ENCODE measurements around the gene CCDC17. TPM values are rescaled to one million over a fixed set of nuclear protein-coding genes. Genes with fewer than 3 reads are reported as not detected.
A peak's percentile ranks its signal among the peaks of the same experiment; 100 is the strongest.

CCDC17 gene
- total and polyA plus RNA-seq, 2 experiments from 2014 or later, result 0.57 to 2.2 TPM

- peaks cover 7% of the 10 kb centered on the region for H3K4me1 Mint-ChIP-seq
- ATAC-seq, result peak; percentile 2; the same call in 2 of the 3 replicates
- Histone ChIP-seq H3F3A (replicated peaks; ENCODE audit: low read depth) (peaks cover 87% of the 10 kb centered on the region), H3K4me1 (ENCODE audit: insufficient read depth) (peaks cover 10% of the 10 kb centered on the region; the same call in 1 of the 2 replicates), H3K36me3 (ENCODE audit: insufficient read depth) (peaks cover 42% of the 10 kb centered on the region), H2AFZ (no peak overlapping the region), H3K4me3 (no peak overlapping the region), H3K4me2 (no peak overlapping the region), H3K9me2 (ENCODE audit: insufficient read depth) (no peaks in the 10 kb centered on the region), H3K27me3 (ENCODE audit: insufficient read depth) (no peaks in the 10 kb centered on the region), H4K20me1 (replicated peaks; ENCODE audit: insufficient read depth) (peaks cover 43% of the 10 kb centered on the region), H3K79me2 (replicated peaks; ENCODE audit: insufficient read depth) (no peaks in the 10 kb centered on the region), H3K27ac (ENCODE audit: low read depth) (peak overlapping the region; percentile 34)
- no peaks in the 10 kb centered on the region for H3K9me3 Mint-ChIP-seq
- H3K27ac Mint-ChIP-seq, result peak overlapping the region; percentile 78
- peaks cover 26% of the 10 kb centered on the region for H3K27me3 Mint-ChIP-seq (ENCODE audit: insufficient read depth, low read depth, poor library complexity)
- DNase-seq (ENCODE audit: low spot score), result peak; percentile 45
- H3K36me3 Mint-ChIP-seq (ENCODE audit: low read depth), result peaks cover 56% of the 10 kb centered on the region
- no peak overlapping the region for H3K4me3 Mint-ChIP-seq
- no peak for TF ChIP-seq ZNF114 (CRISPR knock-in tag; IDR thresholded peaks at IDR 0.05)
- TF ChIP-seq POLR2AphosphoS5 (IDR thresholded peaks at IDR 0.05; ENCODE audit: low read depth), result peak; percentile 18; the same call in 1 of the 2 replicates
- TF ChIP-seq ETS1 (IDR thresholded peaks at IDR 0.05), result no peak
- TF ChIP-seq CTCF (conservative IDR thresholded peaks at IDR 0.05; ENCODE audit: low read depth in 2 of 2), result peak in 1 of 2 experiments; percentile 18; a peak in 1 of 4 replicates
- TF ChIP-seq ZNF331 (CRISPR knock-in tag; IDR thresholded peaks at IDR 0.05; ENCODE audit: low read depth), result no peak
- no peak for TF ChIP-seq REST (IDR thresholded peaks at IDR 0.05; ENCODE audit: unreplicated experiment)
Observed at GRCh38 chr1:45619149-45619921, 4.5 kb downstream of the CCDC17 start.

- peaks cover 91% of the 10 kb centered on the region for H3F3A ChIP-seq (replicated peaks; ENCODE audit: low read depth)
- Mint-ChIP-seq H3K27me3 (ENCODE audit: insufficient read depth, low read depth, poor library complexity) (peaks cover 18% of the 10 kb centered on the region), H3K27ac (no peak overlapping the region), H3K36me3 (ENCODE audit: low read depth) (peaks cover 69% of the 10 kb centered on the region), H3K4me1 (no peaks in the 10 kb centered on the region; the same call in 2 of the 3 replicates), H3K9me3 (no peaks in the 10 kb centered on the region), H3K4me3 (no peak overlapping the region)
- no peak for ATAC-seq
- H3K4me1 ChIP-seq (ENCODE audit: insufficient read depth), result no peaks in the 10 kb centered on the region
- H4K20me1 ChIP-seq (replicated peaks; ENCODE audit: insufficient read depth), result peaks cover 56% of the 10 kb centered on the region
- H3K27ac ChIP-seq (ENCODE audit: low read depth), result peak overlapping the region; percentile 81
- no peaks in the 10 kb centered on the region for H3K9me2 ChIP-seq (ENCODE audit: insufficient read depth)
- H3K79me2 ChIP-seq (replicated peaks; ENCODE audit: insufficient read depth), result peaks cover 10% of the 10 kb centered on the region
- no peak overlapping the region for H2AFZ ChIP-seq
- no peaks in the 10 kb centered on the region for H3K27me3 ChIP-seq (ENCODE audit: insufficient read depth)
- no peak overlapping the region for H3K4me3 ChIP-seq
- no peak for DNase-seq (ENCODE audit: low spot score)
- peaks cover 59% of the 10 kb centered on the region for H3K36me3 ChIP-seq (ENCODE audit: insufficient read depth)
- no peak overlapping the region for H3K4me2 ChIP-seq
- no peak for TF ChIP-seq JUNB (IDR thresholded peaks at IDR 0.05; ENCODE audit: unreplicated experiment)
- no peak for TF ChIP-seq ZNF462 (CRISPR knock-in tag; IDR thresholded peaks at IDR 0.05)
Observed at GRCh38 chr1:45617618-45618017, 6.2 kb downstream of the CCDC17 start.

All from GM23338 (cell line).